Right kidney (tissue), 1 donor: ENCODE data around the gene RIN1.
A peak's percentile ranks its signal among the peaks of the same experiment; 100 is the strongest.

ENCODE experiments used
- DNase-seq: peaks from one replicate; pipeline ENCODE4 v3.0.0-alpha.2; 2016

Gene RIN1

DNA sequence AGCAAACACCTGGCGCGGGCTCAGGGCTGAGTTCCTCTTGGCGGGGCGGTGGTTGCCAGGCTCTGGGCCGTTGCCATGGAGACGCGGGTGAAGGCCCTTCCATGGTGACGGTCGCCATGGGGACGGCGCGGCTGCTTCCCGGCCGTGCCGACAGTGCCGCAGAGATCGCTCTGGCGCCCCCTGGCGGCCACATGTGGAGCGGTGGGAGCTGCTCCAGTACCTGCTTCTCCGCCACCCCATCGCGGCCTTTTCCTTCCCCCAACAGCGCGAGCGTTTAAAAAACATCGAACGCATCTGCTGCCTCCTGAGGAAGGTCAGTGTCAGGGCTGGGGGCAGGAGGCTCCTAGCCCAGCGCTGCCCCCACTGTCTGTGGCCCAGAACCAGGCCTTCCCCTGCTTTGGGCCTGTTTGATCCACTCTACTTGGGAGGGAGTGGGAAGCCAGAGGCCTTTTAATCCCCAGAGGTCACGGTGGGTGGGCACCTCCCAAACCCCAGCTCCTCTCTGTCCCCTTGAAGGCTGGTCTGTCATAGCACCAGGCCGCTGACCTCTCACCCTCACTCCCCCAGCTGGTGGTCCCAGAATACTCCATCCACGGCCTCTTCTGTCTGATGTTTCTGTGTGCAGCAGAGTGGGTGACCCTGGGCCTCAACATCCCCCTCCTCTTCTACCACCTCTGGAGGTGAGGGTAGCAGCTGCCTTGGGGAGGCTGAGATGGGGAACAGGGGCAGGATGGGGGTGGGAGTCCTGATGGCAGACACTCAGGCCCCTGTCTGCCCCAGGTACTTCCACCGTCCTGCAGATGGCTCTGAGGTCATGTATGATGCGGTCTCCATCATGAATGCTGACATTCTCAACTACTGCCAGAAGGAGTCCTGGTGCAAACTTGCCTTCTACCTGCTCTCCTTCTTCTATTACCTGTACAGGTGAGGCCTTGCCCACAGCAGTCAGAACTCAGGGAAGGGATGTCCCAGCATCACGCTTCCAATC, 53.5 kb downstream of the RIN1 start:
- peak; percentile 82 for DNase-seq
